GM12874 (cell line): ENCODE measurements around the gene RTEL1.

Experiments used
- CTCF ChIP-seq: IDR thresholded peaks from 2 replicates; pipeline ENCODE4 v1.5.1; 2011; ENCODE audit warnings: low read depth, mild to moderate bottlenecking, control low read depth, low read length, moderate library complexity; ENCODE audit not compliant: insufficient read depth

Gene RTEL1

GRCh38 chr20:63622732-63623131 lies 35.4 kb upstream of the RTEL1 start:
- no peak for TF ChIP-seq CTCF

- no peak for TF ChIP-seq CTCF
Measured at GRCh38 chr20:63624486-63624885, 33.6 kb upstream of the RTEL1 start.

GRCh38 chr20:63625771-63626423 lies 32.2 kb upstream of the RTEL1 start:
- no peak for TF ChIP-seq CTCF

- no peak for TF ChIP-seq CTCF
Measured at GRCh38 chr20:63626424-63627128, 31.5 kb upstream of the RTEL1 start, which contains the start of gene GMEB2. TSS of gene GMEB2 (minus strand) at chr20:63627101. CDS start at chr20:63619397, 7,704 bp downstream.

- no peak for TF ChIP-seq CTCF
Measured at GRCh38 chr20:63627129-63627750, 30.9 kb upstream of the RTEL1 start.

- TF ChIP-seq CTCF: no peak
Measured at GRCh38 chr20:63627751-63628245, 30.3 kb upstream of the RTEL1 start.

- no peak for TF ChIP-seq CTCF
Measured at GRCh38 chr20:63628246-63628975, 29.7 kb upstream of the RTEL1 start.
